Endometrial microvascular endothelial cells (primary cell): ENCODE results near the gene PABPN1. TPM values are rescaled to one million over a fixed set of nuclear protein-coding genes. Genes with fewer than 3 reads are reported as not detected.

Experiments
- in situ Hi-C: cut with HindIII; loops from 2 replicates; pipeline ENCODE4 v1.10.0; 2017; ENCODE audit warnings: low sequenced_read_pairs, low pct_unique_long_range_greater_than_20kb; ENCODE audit errors: inconsistent ontology term
- total RNA-seq: library from RNA; depleted of rRNA; stranded (reverse); fragments of >200 nt; gene quantifications from one replicate; pipeline ENCODE4 v1.2.3, GENCODE V29; 2015; ENCODE audit errors: inconsistent ontology term

PABPN1 gene
- total RNA-seq, 1 donor from 2014 or later, result 69.4 TPM

GRCh38 chr14:23353433-23353780 lies 32.1 kb downstream of the PABPN1 start:
- in situ Hi-C loops, result no loop called here

GRCh38 chr14:23354990-23355389 lies 33.7 kb downstream of the PABPN1 start:
- in situ Hi-C loops, result no loop called here

GRCh38 chr14:23355871-23356435 lies 34.7 kb downstream of the PABPN1 start:
- in situ Hi-C loops, result no loop called here

- in situ Hi-C loops, result no loop called here
Observed at GRCh38 chr14:23356662-23357061, 35.4 kb downstream of the PABPN1 start.

GRCh38 chr14:23357261-23357660 lies 36.0 kb downstream of the PABPN1 start:
- in situ Hi-C loops, result no loop called here

- in situ Hi-C loops, result no loop called here
Observed at GRCh38 chr14:23358042-23358441, 36.8 kb downstream of the PABPN1 start.

- in situ Hi-C loops, result no loop called here
Observed at GRCh38 chr14:23358553-23359166, 37.4 kb downstream of the PABPN1 start.

- in situ Hi-C loops, result no loop called here
Observed at GRCh38 chr14:23359167-23359626, 37.9 kb downstream of the PABPN1 start.

GRCh38 chr14:23359722-23360447 lies 38.6 kb downstream of the PABPN1 start:
- in situ Hi-C loops, result no loop called here

GRCh38 chr14:23360496-23360895 lies 39.2 kb downstream of the PABPN1 start:
- in situ Hi-C loops, result no loop called here

- in situ Hi-C loops, result no loop called here
Observed at GRCh38 chr14:23361320-23361719, 40.1 kb downstream of the PABPN1 start.

- in situ Hi-C loops, result no loop called here
Observed at GRCh38 chr14:23361763-23362162, 40.5 kb downstream of the PABPN1 start.

- in situ Hi-C loops, result no loop called here
Observed at GRCh38 chr14:23362200-23362599, 40.9 kb downstream of the PABPN1 start.

- in situ Hi-C loops, result no loop called here
Observed at GRCh38 chr14:23364164-23365035, 43.1 kb downstream of the PABPN1 start.

- in situ Hi-C loops, result no loop called here
Observed at GRCh38 chr14:23365036-23365731, 43.9 kb downstream of the PABPN1 start, which contains the start of gene EFS. TSS of gene EFS (minus strand) at chr14:23365172. CDS start at chr14:23365025, 147 bp downstream.

- in situ Hi-C loops, result no loop called here
Observed at GRCh38 chr14:23365732-23366425, 44.6 kb downstream of the PABPN1 start.

- in situ Hi-C loops, result no loop called here
Observed at GRCh38 chr14:23366426-23366921, 45.2 kb downstream of the PABPN1 start.

- in situ Hi-C loops, result no loop called here
Observed at GRCh38 chr14:23370221-23370620, 49.0 kb downstream of the PABPN1 start.
